ENCODE results near the gene NDFIP1.

DNA sequence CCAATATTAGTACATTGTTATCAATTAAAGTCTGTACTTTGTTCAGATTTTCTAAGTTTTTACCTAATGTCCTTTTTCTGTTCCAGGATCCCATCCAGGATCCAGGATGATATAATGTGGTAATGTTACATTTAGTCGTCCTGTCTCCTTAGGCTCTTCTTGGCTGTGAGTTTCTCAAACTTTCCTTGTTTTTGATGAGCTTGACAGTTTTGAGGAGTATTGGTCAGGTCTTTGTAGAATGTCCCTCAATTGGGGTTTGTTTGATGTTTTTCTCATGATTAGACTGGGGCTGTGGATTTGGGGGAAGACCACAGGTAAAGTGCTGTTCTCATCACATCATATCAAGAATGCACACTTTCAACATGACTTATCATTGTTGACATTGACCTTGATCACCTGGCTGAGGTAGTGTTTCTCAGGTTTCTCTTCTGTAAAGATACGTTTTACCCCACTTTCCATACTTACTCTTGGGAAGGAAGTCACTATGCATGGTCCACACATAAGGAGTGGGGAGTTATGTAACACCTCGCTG is 9.6 kb downstream of the NDFIP1 start:
- TF ChIP-seq, protein P1, sequence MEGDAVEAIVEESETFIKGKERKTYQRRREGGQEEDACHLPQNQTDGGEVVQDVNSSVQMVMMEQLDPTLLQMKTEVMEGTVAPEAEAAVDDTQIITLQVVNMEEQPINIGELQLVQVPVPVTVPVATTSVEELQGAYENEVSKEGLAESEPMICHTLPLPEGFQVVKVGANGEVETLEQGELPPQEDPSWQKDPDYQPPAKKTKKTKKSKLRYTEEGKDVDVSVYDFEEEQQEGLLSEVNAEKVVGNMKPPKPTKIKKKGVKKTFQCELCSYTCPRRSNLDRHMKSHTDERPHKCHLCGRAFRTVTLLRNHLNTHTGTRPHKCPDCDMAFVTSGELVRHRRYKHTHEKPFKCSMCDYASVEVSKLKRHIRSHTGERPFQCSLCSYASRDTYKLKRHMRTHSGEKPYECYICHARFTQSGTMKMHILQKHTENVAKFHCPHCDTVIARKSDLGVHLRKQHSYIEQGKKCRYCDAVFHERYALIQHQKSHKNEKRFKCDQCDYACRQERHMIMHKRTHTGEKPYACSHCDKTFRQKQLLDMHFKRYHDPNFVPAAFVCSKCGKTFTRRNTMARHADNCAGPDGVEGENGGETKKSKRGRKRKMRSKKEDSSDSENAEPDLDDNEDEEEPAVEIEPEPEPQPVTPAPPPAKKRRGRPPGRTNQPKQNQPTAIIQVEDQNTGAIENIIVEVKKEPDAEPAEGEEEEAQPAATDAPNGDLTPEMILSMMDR (IDR thresholded peaks at IDR 0.05), result no peak
- TF ChIP-seq POLR2AphosphoS5 (IDR thresholded peaks at IDR 0.05) (no peak), POLR2A (IDR thresholded peaks at IDR 0.05) (no peak)
